Activated B cell treated with CpG ODN at 0.5 μM for 24 hours (primary cell): ENCODE data around the gene RGS9BP. TPM values are rescaled to one million over a fixed set of nuclear protein-coding genes. Genes with fewer than 3 reads are reported as not detected.
"Not testable (repeated sequence)": the region's sequence is repeated elsewhere in the genome, so short reads cannot be mapped to it uniquely, and the experiment has no call there.

ENCODE experiments used
- ATAC-seq: fragments of 200-7000 bp; cut with Tn5 transposase; one replicate; pipeline ENCODE4 v1.10.0; 2021; ENCODE audit warnings: low read depth, mild to moderate bottlenecking, moderate library complexity
- CTCF ChIA-PET: fragments of 350-600 bp; sonication (Branson Sonifier 250); formaldehyde crosslinking; loops from one replicate; lab custom pipeline; 2021; ENCODE audit warnings: antibody characterized with exemption; lab: Charles Lee
- POLR2A ChIA-PET: fragments of 350-600 bp; sonication (Branson Sonifier 250); formaldehyde crosslinking; loops from one replicate; lab custom pipeline; 2021; ENCODE audit warnings: antibody characterized with exemption; lab: Charles Lee
- DNase-seq: peaks from one replicate; pipeline ENCODE4 v3.0.0; 2022
- H3K27ac Mint-ChIP-seq: one replicate; pipeline ENCODE4 v1.8.0; 2020; ENCODE audit warnings: mixed read lengths
- H3K27me3 Mint-ChIP-seq: one replicate; pipeline ENCODE4 v1.8.0; 2021; ENCODE audit warnings: mixed read lengths
- H3K36me3 Mint-ChIP-seq: one replicate; pipeline ENCODE4 v1.8.0; 2021; ENCODE audit warnings: low read depth, mixed read lengths
- H3K4me1 Mint-ChIP-seq: one replicate; pipeline ENCODE4 v1.8.0; 2021; ENCODE audit warnings: mixed read lengths
- H3K4me3 Mint-ChIP-seq: one replicate; pipeline ENCODE4 v1.8.0; 2020; ENCODE audit warnings: mild to moderate bottlenecking, mixed read lengths
- H3K9me3 Mint-ChIP-seq: one replicate; pipeline ENCODE4 v1.8.0; 2020; ENCODE audit warnings: mixed read lengths
- intact Hi-C: fragments of 100-400 bp; cut with micrococcal nuclease; formaldehyde crosslinking; loops from one replicate; pipeline ENCODE4 v1.15.1; 2024
- total RNA-seq: library from RNA; stranded (reverse); gene quantifications from 2 replicates; pipeline ENCODE4 v1.2.3, GENCODE V29; 2022
- TF ChIP-seq, protein P1 (sequence below): fragments of 200-600 bp; IDR thresholded peaks from one replicate; pipeline ENCODE4 v1.8.0; 2022; ENCODE audit warnings: antibody characterized with exemption, mild to moderate bottlenecking

The RGS9BP gene
- total RNA-seq, 1 donor from 2014 or later: not detected

DNA sequence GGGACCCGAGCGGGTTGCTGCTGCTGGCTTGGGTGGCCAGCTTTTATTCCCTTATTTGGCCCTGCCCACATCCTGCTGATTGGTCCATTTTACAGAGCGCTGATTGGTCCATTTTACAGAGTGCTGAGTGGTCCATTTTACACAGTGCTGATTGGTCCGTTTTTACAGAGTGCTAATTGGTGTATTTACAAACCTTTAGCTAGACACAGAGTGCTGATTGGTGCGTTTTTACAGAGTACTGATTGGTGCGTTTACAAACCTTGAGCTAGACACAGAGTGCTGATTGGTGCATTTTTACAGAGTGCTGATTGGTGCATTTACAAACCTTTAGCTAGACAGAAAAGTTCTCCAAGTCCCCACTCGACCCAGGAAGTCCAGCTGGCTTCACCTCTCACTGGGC is 24.5 kb downstream of the RGS9BP start:
- H3K4me3 Mint-ChIP-seq, ATAC-seq, H3K27me3 Mint-ChIP-seq, DNase-seq, H3K27ac Mint-ChIP-seq, CTCF ChIA-PET, intact Hi-C loops, H3K9me3 Mint-ChIP-seq: not testable (repeated sequence)
- Mint-ChIP-seq H3K4me1 (peaks cover 12% of the 10 kb centered on the region), H3K36me3 (peaks cover 55% of the 10 kb centered on the region)
- POLR2A ChIA-PET: interaction anchor here (0.8 kb wide), 1 partner anchor 25 kb away, joined by 3 read pairs; the partner anchor contains the start of gene ANKRD27

- H3K4me3 Mint-ChIP-seq: no peak overlapping the region
- intact Hi-C loops: no loop called here
- POLR2A ChIA-PET: no interaction called here
- CTCF ChIA-PET: no interaction called here
- DNase-seq (no peak), ATAC-seq (no peak)
- TF ChIP-seq, protein P1, sequence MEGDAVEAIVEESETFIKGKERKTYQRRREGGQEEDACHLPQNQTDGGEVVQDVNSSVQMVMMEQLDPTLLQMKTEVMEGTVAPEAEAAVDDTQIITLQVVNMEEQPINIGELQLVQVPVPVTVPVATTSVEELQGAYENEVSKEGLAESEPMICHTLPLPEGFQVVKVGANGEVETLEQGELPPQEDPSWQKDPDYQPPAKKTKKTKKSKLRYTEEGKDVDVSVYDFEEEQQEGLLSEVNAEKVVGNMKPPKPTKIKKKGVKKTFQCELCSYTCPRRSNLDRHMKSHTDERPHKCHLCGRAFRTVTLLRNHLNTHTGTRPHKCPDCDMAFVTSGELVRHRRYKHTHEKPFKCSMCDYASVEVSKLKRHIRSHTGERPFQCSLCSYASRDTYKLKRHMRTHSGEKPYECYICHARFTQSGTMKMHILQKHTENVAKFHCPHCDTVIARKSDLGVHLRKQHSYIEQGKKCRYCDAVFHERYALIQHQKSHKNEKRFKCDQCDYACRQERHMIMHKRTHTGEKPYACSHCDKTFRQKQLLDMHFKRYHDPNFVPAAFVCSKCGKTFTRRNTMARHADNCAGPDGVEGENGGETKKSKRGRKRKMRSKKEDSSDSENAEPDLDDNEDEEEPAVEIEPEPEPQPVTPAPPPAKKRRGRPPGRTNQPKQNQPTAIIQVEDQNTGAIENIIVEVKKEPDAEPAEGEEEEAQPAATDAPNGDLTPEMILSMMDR: no peak
- H3K9me3 Mint-ChIP-seq: peaks cover 6% of the 10 kb centered on the region
- no peaks in the 10 kb centered on the region for H3K27me3 Mint-ChIP-seq
- no peak overlapping the region for H3K27ac Mint-ChIP-seq
- peaks cover 61% of the 10 kb centered on the region for H3K36me3 Mint-ChIP-seq
- H3K4me1 Mint-ChIP-seq: peaks cover 2% of the 10 kb centered on the region
Observed at GRCh38 chr19:32702010-32702409, 26.4 kb downstream of the RGS9BP start.

GRCh38 chr19:32704006-32704405 is 28.4 kb downstream of the RGS9BP start:
- H3K27ac Mint-ChIP-seq, CTCF ChIA-PET, ATAC-seq, DNase-seq, H3K27me3 Mint-ChIP-seq, H3K4me3 Mint-ChIP-seq, H3K4me1 Mint-ChIP-seq, H3K9me3 Mint-ChIP-seq, intact Hi-C loops: not testable (repeated sequence)
- POLR2A ChIA-PET: interaction anchor here (0.6 kb wide), 1 partner anchor 8 kb away, joined by 4 read pairs; no protein-coding TSS in a partner anchor
- peaks cover 51% of the 10 kb centered on the region for H3K36me3 Mint-ChIP-seq

- ChIA-PET POLR2A (interaction anchor here (0.6 kb wide), 1 partner anchor 125 kb away, joined by 3 read pairs; no protein-coding TSS in a partner anchor), CTCF (no interaction called here)
- Mint-ChIP-seq H3K36me3 (peaks cover 38% of the 10 kb centered on the region), H3K27ac (no peak overlapping the region), H3K4me3 (no peak overlapping the region), H3K27me3 (no peaks in the 10 kb centered on the region), H3K4me1 (peaks cover 2% of the 10 kb centered on the region), H3K9me3 (peaks cover 4% of the 10 kb centered on the region)
- intact Hi-C loops: no loop called here
- DNase-seq (no peak), ATAC-seq (peak; percentile 14)
- TF ChIP-seq, protein P1: no peak
Observed at GRCh38 chr19:32708457-32708856, 32.8 kb downstream of the RGS9BP start.

GRCh38 chr19:32709032-32709431 is 33.4 kb downstream of the RGS9BP start:
- DNase-seq (no peak), ATAC-seq (no peak)
- TF ChIP-seq, protein P1: no peak
- peaks cover 40% of the 10 kb centered on the region for H3K36me3 Mint-ChIP-seq
- ChIA-PET POLR2A (no interaction called here), CTCF (no interaction called here)
- H3K4me3 Mint-ChIP-seq: no peak overlapping the region
- no peak overlapping the region for H3K27ac Mint-ChIP-seq
- H3K27me3 Mint-ChIP-seq: no peaks in the 10 kb centered on the region
- peaks cover 2% of the 10 kb centered on the region for H3K4me1 Mint-ChIP-seq
- intact Hi-C loops: no loop called here
- H3K9me3 Mint-ChIP-seq: peaks cover 2% of the 10 kb centered on the region

DNA sequence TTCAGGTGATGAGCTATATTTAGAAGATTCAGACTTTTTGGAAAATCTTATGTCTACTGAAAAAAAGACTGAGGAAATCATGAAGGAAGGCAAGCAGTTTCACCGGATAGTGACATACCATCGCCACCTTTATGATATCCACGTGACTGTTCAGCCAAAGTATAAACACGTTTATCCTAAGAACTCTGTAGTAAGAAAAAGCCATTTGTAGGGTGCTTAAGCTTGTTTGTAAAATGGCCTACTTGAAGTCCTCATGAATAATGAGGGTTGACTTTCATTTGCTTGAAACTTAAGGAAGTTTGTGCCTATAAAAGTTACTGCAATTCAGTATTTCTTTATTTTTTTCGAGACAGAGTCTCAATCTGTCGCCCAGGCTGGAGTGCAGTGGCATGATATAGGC is 36.1 kb downstream of the RGS9BP start:
- H3K27me3 Mint-ChIP-seq: no peaks in the 10 kb centered on the region
- intact Hi-C loops: no loop called here
- H3K4me3 Mint-ChIP-seq: no peak overlapping the region
- TF ChIP-seq, protein P1: no peak
- no peak for DNase-seq
- no peak for ATAC-seq
- POLR2A ChIA-PET: interaction anchor here (0.7 kb wide), 1 partner anchor 183 kb away, joined by 12 read pairs; no protein-coding TSS in a partner anchor
- H3K4me1 Mint-ChIP-seq: peaks cover 2% of the 10 kb centered on the region
- peaks cover 37% of the 10 kb centered on the region for H3K36me3 Mint-ChIP-seq
- no peaks in the 10 kb centered on the region for H3K9me3 Mint-ChIP-seq
- no peak overlapping the region for H3K27ac Mint-ChIP-seq
- CTCF ChIA-PET: no interaction called here

GRCh38 chr19:32716203-32716602 is 40.6 kb downstream of the RGS9BP start:
- ATAC-seq, H3K9me3 Mint-ChIP-seq, CTCF ChIA-PET, DNase-seq, H3K4me1 Mint-ChIP-seq, POLR2A ChIA-PET, H3K27ac Mint-ChIP-seq, H3K4me3 Mint-ChIP-seq, H3K27me3 Mint-ChIP-seq, intact Hi-C loops: not testable (repeated sequence)
- peaks cover 29% of the 10 kb centered on the region for H3K36me3 Mint-ChIP-seq
